GM21786 (cell line): ENCODE measurements around the gene NAGLU.

Experiments
- ATAC-seq: cut with Tn5 transposase; IDR thresholded peaks from one replicate; pipeline ENCODE4 v1.9.1; 2021; ENCODE audit not compliant: unreplicated experiment

NAGLU gene

DNA sequence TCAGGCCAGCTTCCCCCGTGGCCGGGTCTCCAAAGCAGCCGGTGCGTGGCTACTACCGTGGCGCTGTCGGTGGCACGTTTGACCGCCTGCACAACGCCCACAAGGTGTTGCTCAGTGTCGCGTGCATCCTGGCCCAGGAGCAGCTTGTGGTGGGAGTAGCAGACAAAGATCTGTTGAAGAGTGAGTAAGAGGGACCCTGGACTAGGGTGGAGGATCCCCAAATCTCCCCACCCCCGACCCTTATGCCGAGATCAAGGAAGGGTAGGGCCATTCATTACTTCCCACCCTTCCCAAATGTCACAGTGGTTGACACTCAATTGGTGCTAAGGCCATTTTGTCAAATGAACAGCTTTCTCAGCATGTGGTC lies 27.1 kb downstream of the NAGLU start:
- ATAC-seq: no peak

GRCh38 chr17:42563543-42563942 lies 27.5 kb downstream of the NAGLU start:
- no peak for ATAC-seq

DNA sequence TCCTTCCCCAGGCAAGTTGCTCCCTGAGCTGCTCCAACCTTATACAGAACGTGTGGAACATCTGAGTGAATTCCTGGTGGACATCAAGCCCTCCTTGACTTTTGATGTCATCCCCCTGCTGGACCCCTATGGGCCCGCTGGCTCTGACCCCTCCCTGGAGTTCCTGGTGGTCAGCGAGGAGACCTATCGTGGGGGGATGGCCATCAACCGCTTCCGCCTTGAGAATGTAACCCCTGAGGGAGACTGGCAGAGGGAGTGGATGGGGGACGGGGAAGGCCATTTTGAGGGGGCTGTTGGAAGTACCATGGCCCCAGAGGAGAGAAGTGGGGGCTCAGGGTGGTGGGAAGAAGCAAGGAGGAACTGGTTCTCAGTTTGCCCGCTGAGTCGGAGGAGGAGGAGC lies 27.9 kb downstream of the NAGLU start:
- ATAC-seq: no peak

- ATAC-seq: no peak
Measured at GRCh38 chr17:42564815-42565522, 28.9 kb downstream of the NAGLU start.

GRCh38 chr17:42565523-42566214 lies 29.6 kb downstream of the NAGLU start:
- no peak for ATAC-seq

DNA sequence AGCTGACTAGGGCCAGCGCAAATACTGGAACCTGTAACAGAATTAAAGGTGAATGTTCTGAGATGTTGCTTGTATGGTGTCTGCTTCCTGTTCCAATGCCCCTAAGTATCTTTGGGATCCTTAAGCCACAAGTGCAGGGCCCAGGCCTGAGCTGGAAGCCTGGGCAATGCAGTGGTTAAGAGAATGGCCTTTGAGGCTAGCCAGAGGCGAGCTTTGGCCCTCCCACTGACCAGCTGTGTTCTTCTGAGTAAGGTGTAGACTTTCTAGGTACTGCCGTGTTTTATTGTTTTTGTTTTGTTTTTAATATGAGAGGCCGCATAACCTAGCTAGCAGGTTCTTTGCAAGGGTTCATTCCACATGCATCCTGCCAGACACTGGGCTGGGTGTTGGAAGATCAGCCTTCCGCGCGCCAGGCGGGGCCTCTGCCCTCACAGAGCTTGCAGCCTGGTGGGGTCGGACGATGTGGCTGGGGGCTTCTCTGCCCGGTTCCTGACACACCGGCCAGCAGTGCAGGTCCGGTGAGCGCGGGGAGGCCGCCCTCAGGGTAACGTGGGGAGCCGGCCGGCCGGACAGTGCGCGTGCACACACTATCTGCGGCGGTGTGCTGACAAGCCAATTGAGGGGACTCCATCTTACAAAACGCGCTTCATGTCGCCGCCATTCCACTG lies 30.3 kb downstream of the NAGLU start:
- no peak for ATAC-seq

- peak; percentile 59 for ATAC-seq
Measured at GRCh38 chr17:42566883-42567573, 31.0 kb downstream of the NAGLU start, which contains the start of gene MLX. TSS of gene MLX (plus strand) at chr17:42567100. CDS start at chr17:42567125, 25 bp downstream.

GRCh38 chr17:42568341-42569111 lies 32.5 kb downstream of the NAGLU start:
- no peak for ATAC-seq

DNA sequence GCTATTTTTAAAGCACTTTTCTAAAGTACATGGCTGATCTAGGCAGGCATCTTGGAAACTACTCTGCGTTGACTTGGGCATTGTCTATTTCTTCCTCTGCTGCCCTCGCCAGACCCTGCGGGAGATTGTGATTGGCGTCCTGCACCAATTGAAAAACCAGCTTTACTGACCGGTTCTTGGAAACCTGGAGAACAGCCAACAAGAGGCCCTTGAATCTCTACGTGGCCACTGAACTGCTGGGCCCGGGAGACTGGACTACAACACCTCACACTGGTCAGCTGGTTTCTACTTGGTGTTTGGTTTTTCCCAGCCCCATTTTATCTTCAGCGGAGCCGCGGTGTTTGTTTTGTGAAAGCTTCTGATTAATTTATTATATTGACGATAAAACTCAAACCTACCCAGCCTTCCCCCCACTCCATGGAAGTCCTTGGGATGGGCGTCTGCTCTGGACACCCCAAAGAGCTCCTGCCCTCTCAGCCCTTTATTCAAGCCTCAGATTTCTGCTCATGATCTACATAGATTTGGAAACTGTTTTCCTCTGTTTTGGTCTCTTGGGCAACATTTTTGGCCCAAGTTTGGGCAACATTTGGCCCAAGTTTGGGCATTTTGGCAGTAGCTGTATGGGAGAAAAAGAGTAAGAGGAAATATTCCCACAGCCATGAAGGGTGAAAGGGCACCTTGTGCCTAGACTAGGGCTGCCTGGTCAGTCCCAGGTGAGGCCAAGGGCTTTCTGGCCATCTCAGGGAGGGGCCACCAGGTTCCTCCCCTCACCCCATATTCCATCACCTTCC lies 35.6 kb downstream of the NAGLU start:
- ATAC-seq: no peak

DNA sequence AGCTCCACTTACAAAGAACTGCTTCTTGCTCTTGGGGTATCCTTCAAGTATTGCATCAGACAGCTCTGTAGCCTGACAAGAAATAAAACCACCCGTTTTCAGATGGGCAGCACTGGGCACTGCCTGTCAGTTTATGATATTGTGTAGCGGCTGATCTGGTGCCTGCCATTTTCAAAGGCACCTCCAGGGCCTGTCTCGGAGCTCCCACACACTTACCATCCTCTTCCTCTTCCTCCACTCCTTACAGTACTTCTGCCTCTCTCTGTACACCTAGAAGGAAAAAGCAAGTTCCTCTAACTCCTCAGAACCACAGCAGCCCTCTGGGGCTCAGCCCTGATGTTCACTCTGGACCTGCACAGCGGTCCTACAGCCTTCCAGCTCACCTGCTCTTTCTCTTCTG lies 37.1 kb downstream of the NAGLU start:
- ATAC-seq: no peak

DNA sequence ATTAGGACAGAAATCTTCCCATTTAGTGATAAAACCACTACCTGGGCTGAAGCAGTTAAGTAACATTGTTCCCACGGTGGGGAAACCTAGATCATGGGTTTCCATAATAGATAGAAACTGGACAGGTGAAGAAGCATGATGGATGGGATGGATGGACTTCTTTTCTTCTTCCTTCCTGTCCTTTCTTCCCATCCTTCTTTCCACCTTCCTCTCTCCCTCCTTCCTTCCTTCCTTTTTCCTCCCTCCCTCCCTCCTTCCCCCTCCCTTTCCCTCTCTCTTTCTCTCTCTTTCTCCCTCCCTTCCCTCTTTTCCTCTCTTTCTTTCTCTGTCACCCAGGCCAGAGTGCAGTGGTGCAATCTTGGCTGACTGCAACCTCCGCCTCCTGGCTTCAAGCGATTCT lies 38.4 kb downstream of the NAGLU start:
- ATAC-seq: no peak

DNA sequence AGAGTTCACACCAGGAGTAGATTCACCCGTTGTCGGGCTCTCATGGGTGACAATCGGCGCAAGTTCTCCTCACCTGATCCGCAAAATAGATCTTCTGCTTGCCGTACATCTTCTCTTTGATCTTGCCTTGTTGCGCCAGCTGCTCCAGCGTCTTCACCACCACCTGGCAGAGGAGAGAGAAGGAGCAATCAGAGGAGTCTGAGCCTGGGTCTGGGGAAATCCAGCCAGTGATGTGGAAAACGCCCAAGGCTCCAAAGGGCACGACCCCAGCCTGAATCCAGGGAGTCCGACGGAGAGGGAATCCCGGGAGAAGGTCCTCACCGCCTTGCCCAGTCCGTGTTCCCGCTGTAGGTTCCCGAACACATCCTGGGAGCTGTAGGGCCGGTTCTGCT lies 41.1 kb downstream of the NAGLU start:
- no peak for ATAC-seq

- ATAC-seq: peak; percentile 64
Measured at GRCh38 chr17:42577532-42578281, 41.7 kb downstream of the NAGLU start, which contains the start of gene PSMC3IP. TSS of gene PSMC3IP (minus strand) at chr17:42577729. CDS start at chr17:42577686, 43 bp downstream.

GRCh38 chr17:42578282-42578869 lies 42.3 kb downstream of the NAGLU start:
- peak; percentile 49 for ATAC-seq

- ATAC-seq: no peak
Measured at GRCh38 chr17:42579794-42580551, 43.9 kb downstream of the NAGLU start.

DNA sequence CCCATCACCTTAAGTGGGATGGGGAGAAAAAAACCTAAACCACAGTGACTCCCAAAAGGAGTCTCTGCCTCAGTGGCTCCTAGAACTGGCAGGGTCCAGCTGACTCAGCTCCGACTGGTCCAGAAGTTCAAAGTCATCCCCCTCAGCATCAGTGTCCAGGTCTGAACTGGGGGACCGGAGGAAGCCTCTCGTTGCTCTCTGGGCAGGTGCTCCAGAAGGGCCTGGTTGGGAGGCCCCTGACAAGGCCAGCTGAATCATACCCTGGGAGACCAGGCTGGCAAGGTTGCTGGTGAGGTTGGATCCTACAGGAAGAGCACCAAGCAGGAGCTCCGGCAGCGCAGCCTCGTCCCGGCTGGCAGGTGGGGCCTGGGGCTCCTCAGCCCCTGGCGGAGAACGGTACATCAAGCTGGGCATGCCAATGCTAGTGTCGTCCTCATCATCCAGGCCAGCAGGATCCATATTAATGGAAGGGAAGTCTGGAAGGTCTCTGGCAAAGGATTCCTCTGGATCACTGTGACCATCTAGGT lies 45.8 kb downstream of the NAGLU start:
- ATAC-seq: no peak

- no peak for ATAC-seq
Measured at GRCh38 chr17:42584880-42585279, 48.8 kb downstream of the NAGLU start.

DNA sequence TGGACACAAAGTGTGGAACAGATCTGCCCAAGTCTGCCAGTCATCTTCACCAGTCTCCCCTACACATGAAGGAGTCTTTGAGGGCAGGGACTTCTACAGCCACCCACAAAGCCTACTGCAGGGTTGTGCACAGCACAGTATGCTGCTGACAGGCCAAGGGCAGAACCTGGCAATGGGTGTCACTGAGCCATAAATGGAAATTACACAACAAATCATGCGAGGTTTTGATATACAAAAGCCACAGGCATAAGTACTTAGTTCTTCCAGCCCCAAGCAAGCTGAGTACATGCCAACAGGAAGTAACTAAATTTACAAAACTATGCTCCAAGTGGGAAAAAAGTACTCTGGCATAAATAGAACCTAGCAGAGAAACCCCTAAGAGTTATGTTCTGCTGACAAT lies 49.3 kb downstream of the NAGLU start:
- no peak for ATAC-seq
